AG10803 (cell line): Measurements from ENCODE around the gene IGFBP5.

ENCODE experiments used
- DNase-seq: peaks from one replicate; pipeline ENCODE4 v3.0.0; 2010; ENCODE audit warnings: low read depth
- H3K4me3 ChIP-seq: 2 replicates; pipeline ENCODE4 v1.5.1; 2011; ENCODE audit warnings: mild to moderate bottlenecking, low read length, control low read depth
- CTCF ChIP-seq: conservative IDR thresholded peaks from 2 replicates; pipeline ENCODE4 v1.5.1; 2011; ENCODE audit warnings: mild to moderate bottlenecking, low read length, control low read depth, inconsistent platforms

Gene IGFBP5

DNA sequence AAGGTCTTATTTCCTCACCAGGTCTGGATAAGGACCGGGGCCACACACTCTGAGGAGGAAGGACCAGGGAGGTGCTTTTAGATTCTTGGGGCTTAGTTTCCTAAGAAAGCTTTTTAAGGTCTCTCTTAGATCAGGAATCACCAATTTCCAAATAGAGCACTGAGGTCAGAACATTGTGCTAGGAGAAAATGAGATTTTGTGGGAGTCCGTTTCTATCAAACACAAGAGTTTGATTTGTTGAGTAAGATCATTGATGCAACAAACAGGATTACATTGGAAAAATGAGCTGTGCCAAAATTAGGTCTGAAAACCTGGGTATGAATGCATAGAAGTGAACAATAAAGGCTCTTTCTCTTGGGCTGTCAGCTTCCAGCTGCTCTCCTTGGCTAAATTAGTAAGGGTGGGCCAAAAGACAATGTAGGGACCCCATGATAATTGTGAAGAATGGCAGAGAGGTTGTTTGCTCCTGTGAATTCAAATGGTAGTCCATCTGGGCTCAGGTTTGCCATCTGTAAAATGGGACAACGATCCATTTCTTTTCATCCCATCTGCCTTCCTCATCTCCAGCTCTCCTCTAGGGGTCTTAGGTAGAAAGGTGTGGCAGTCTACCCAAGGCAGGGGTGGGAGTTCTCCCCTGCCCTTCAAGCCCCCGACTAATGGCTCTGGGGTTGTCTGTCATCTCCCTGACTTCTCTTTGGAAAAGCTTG is 42.1 kb downstream of the IGFBP5 start:
- TF ChIP-seq CTCF, result no peak
- DNase-seq, result no peak
- H3K4me3 ChIP-seq, result no peak overlapping the region

DNA sequence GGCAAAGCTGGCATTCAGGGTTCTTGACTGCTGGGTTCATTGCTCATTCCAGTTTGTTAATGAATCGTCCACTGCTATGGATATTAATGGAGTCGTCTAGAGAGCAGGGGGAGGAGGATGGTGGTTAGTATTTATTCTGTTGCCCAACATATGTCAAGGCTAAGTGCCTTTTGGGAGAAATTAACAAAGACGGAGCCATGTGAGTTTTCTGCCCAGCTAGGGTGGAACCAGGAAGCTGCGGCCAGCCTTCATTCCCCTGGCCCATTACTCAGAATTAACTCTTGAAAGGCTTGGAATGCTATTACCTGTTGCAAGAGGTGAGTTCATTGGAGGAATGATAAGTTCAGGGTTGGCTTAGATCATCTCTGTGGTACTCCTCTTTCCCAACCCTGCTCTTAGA is 42.8 kb downstream of the IGFBP5 start:
- no peak for TF ChIP-seq CTCF
- H3K4me3 ChIP-seq, result no peak overlapping the region
- no peak for DNase-seq

- no peak for TF ChIP-seq CTCF
- peak; percentile 42 for DNase-seq
- no peak overlapping the region for H3K4me3 ChIP-seq
Measured at GRCh38 chr2:216651351-216651881, 43.9 kb downstream of the IGFBP5 start.

DNA sequence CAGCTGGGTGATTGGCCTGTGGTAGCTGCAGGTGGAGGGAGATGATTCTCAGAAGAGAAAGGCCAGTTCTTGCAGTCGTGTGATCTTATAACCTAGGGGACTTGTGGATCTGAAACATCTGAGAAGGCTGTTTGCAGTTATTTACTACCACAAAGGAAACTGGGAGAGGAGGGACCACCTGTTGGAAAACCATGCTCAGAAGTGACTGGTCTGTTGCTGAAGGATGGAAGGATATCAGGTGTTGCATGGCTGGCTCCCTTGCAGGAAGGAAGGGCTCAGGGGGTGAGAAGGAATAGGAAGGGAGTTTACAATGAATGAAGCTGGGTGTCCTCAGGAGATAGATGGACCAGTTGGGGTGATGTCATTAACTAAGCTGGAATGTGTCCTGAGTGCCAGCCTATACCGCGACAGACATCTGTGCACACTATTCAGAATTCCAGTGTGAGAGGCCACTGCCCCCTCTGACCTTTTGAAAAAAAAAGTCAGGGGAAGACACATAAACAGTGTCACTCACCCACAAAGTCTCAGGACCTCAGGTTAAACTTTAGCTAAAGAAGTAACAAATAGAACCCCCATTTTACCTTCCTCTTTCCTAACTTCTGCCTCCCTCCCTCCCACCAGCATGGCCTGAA is 44.6 kb downstream of the IGFBP5 start:
- no peak for TF ChIP-seq CTCF
- no peak for DNase-seq

GRCh38 chr2:216649574-216649973 is 45.8 kb downstream of the IGFBP5 start:
- no peak for TF ChIP-seq CTCF
- no peak overlapping the region for H3K4me3 ChIP-seq
- no peak for DNase-seq

More for the DNA sequence above, 44.6 kb downstream of the IGFBP5 start:
- H3K4me3 ChIP-seq, result no peak overlapping the region

- TF ChIP-seq CTCF, result no peak
- DNase-seq, result peak; percentile 58
Measured at GRCh38 chr2:216648105-216648504, 47.2 kb downstream of the IGFBP5 start.

DNA sequence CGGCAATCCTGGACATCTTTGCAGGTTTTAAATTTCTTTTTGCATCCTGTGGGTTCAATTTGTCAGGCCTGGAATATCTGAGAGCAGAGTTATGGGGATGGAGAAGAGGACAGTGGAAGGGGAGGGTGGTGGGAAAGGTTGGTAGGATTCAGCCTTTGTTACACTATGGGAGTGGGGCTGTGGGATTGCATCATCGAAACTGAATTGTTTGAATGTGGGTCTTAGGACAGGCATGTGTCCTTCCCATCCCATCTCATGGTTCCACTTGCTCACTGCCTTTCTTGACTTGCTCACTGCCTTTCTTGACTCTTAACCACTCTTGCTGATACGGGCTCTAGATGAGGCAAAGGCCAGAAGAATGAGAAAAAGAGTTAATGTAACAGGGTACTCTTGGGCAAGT is 49.2 kb downstream of the IGFBP5 start:
- TF ChIP-seq CTCF, result no peak
- DNase-seq, result no peak
- no peak overlapping the region for H3K4me3 ChIP-seq

More at GRCh38 chr2:216648105-216648504, 47.2 kb downstream of the IGFBP5 start:
- H3K4me3 ChIP-seq, result no peak overlapping the region
